ENCODE measurements around the gene CDYL. TPM values are rescaled to one million over a fixed set of nuclear protein-coding genes. Genes with fewer than 3 reads are reported as not detected.

Gene CDYL
- total and polyA plus RNA-seq, 2 donors, result 10.4 to 56.0 TPM

GRCh38 chr6:4814212-4814611 is 38.0 kb downstream of the CDYL start:
- no peak overlapping the region for H3K4me3 ChIP-seq (ENCODE audit: low read length in 2 of 2)
- no peaks in the 10 kb centered on the region for H3K27me3 ChIP-seq (ENCODE audit: control insufficient read depth in 2 of 2, insufficient read depth in 1 of 2, low read length in 1 of 2)
- H3K9me3 ChIP-seq (ENCODE audit: control insufficient read depth in 2 of 2, insufficient read depth in 1 of 2, low read length in 1 of 2), result no peaks in the 10 kb centered on the region
- no peak overlapping the region for H3K27ac ChIP-seq (ENCODE audit: low read depth in 1 of 2, low read length in 1 of 2)
- no peaks in the 10 kb centered on the region for H3K36me3 ChIP-seq (ENCODE audit: control insufficient read depth in 2 of 2, insufficient read depth in 2 of 2, low read length in 1 of 2)
- H3K4me1 ChIP-seq (ENCODE audit: control insufficient read depth in 2 of 2, insufficient read depth in 2 of 2, low read length in 2 of 2), result peaks cover 0 to 3% of the 10 kb centered on the region in 2 donors
- no peak for DNase-seq (ENCODE audit: low read depth in 6 of 9, low spot score in 9 of 9)

DNA sequence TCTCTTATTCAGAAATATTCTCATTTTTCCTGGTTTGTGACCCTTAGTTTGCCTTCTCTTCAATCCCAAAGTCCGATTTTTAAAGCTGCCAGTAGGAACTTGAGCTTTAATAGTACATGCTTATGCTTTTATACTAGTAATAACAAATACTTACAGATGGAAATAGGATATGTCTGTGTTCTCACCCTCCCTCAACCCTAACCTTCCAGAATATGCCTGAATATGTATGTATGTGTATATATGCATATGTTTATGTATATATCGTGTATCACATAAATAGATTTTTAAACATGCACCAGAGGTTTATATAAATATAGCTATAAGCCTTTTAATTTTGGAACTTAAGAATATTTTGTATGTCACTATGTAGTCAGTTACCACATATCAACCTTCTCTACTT is 38.8 kb downstream of the CDYL start:
- no peak for DNase-seq (ENCODE audit: low read depth in 6 of 9, low spot score in 9 of 9)
- H3K9me3 ChIP-seq (ENCODE audit: control insufficient read depth in 2 of 2, insufficient read depth in 1 of 2, low read length in 1 of 2), result no peaks in the 10 kb centered on the region
- no peaks in the 10 kb centered on the region for H3K27me3 ChIP-seq (ENCODE audit: control insufficient read depth in 2 of 2, insufficient read depth in 1 of 2, low read length in 1 of 2)
- H3K4me1 ChIP-seq (ENCODE audit: control insufficient read depth in 2 of 2, insufficient read depth in 2 of 2, low read length in 2 of 2), result peaks cover 0 to 8% of the 10 kb centered on the region in 2 donors
- H3K36me3 ChIP-seq (ENCODE audit: control insufficient read depth in 2 of 2, insufficient read depth in 2 of 2, low read length in 1 of 2), result no peaks in the 10 kb centered on the region
- no peak overlapping the region for H3K27ac ChIP-seq (ENCODE audit: low read depth in 1 of 2, low read length in 1 of 2)
- 92% methylated on average over 2 of the region's 2 CpGs for WGBS
- H3K4me3 ChIP-seq (ENCODE audit: low read length in 2 of 2), result no peak overlapping the region

DNA sequence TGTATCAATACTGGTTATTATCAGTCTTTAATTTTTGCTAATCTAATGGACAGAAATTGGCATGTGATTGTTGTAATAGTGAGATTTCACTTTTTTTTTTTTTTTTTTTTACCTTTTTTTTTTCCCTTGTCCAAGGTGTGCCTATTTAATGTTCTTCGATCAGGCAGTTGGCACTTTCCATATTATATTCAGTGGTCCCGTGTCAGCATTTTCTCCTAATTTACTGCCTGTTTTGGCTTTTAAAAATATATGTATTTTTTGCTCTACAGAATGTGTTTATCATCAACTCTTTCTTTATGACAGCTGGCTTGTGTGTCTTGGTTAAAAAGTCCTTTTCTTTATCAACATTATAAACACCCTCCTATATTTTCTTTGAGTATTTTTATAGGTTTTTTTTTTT is 39.4 kb downstream of the CDYL start:
- Histone ChIP-seq H3K4me1 (ENCODE audit: control insufficient read depth in 2 of 2, insufficient read depth in 2 of 2, low read length in 2 of 2) (peaks cover 0 to 11% of the 10 kb centered on the region in 2 donors), H3K27me3 (ENCODE audit: control insufficient read depth in 2 of 2, insufficient read depth in 1 of 2, low read length in 1 of 2) (no peaks in the 10 kb centered on the region), H3K9me3 (ENCODE audit: control insufficient read depth in 2 of 2, insufficient read depth in 1 of 2, low read length in 1 of 2) (no peaks in the 10 kb centered on the region), H3K27ac (ENCODE audit: low read depth in 1 of 2, low read length in 1 of 2) (no peak overlapping the region), H3K36me3 (ENCODE audit: control insufficient read depth in 2 of 2, insufficient read depth in 2 of 2, low read length in 1 of 2) (no peaks in the 10 kb centered on the region), H3K4me3 (ENCODE audit: low read length in 2 of 2) (no peak overlapping the region)
- 97% methylated on average over 2 of the region's 2 CpGs for WGBS
- DNase-seq (ENCODE audit: low read depth in 6 of 9, low spot score in 9 of 9), result no peak

DNA sequence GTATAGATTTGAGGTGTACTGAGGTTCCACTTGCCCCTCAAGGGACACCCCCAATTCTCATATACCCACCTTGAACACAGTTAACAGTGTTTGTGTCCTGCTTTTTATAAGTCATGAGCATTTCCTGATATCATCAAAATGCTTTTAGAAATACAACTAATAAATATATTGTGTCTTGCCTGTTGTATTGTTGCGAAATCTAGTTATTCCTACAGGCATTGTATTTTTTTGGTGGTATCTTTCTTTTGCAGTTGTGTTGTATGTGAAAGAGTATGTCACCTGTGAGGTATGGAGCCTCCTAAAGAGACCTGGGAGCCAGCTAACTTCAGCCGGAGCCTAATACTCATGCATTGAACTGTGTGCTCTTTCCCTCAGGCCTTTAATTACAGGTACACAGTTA is 40.7 kb downstream of the CDYL start:
- 100% methylated on average over 2 of the region's 2 CpGs for WGBS
- Histone ChIP-seq H3K36me3 (ENCODE audit: control insufficient read depth in 2 of 2, insufficient read depth in 2 of 2, low read length in 1 of 2) (no peaks in the 10 kb centered on the region), H3K4me1 (ENCODE audit: control insufficient read depth in 2 of 2, insufficient read depth in 2 of 2, low read length in 2 of 2) (peaks cover 0 to 8% of the 10 kb centered on the region in 2 donors), H3K9me3 (ENCODE audit: control insufficient read depth in 2 of 2, insufficient read depth in 1 of 2, low read length in 1 of 2) (no peaks in the 10 kb centered on the region), H3K4me3 (ENCODE audit: low read length in 2 of 2) (no peak overlapping the region), H3K27me3 (ENCODE audit: control insufficient read depth in 2 of 2, insufficient read depth in 1 of 2, low read length in 1 of 2) (no peaks in the 10 kb centered on the region), H3K27ac (ENCODE audit: low read depth in 1 of 2, low read length in 1 of 2) (no peak overlapping the region)
- DNase-seq (ENCODE audit: low read depth in 6 of 9, low spot score in 9 of 9), result no peak

- no peak overlapping the region for H3K4me3 ChIP-seq (ENCODE audit: low read length in 2 of 2)
- H3K36me3 ChIP-seq (ENCODE audit: control insufficient read depth in 2 of 2, insufficient read depth in 2 of 2, low read length in 1 of 2), result no peaks in the 10 kb centered on the region
- no peaks in the 10 kb centered on the region for H3K27me3 ChIP-seq (ENCODE audit: control insufficient read depth in 2 of 2, insufficient read depth in 1 of 2, low read length in 1 of 2)
- no peaks in the 10 kb centered on the region for H3K9me3 ChIP-seq (ENCODE audit: control insufficient read depth in 2 of 2, insufficient read depth in 1 of 2, low read length in 1 of 2)
- peaks cover 0 to 8% of the 10 kb centered on the region in 2 donors for H3K4me1 ChIP-seq (ENCODE audit: control insufficient read depth in 2 of 2, insufficient read depth in 2 of 2, low read length in 2 of 2)
- H3K27ac ChIP-seq (ENCODE audit: low read depth in 1 of 2, low read length in 1 of 2), result no peak overlapping the region
- 89% methylated on average over 4 of the region's 4 CpGs for WGBS
- DNase-seq (ENCODE audit: low read depth in 6 of 9, low spot score in 9 of 9), result no peak
Measured at GRCh38 chr6:4817551-4817950, 41.3 kb downstream of the CDYL start.

DNA sequence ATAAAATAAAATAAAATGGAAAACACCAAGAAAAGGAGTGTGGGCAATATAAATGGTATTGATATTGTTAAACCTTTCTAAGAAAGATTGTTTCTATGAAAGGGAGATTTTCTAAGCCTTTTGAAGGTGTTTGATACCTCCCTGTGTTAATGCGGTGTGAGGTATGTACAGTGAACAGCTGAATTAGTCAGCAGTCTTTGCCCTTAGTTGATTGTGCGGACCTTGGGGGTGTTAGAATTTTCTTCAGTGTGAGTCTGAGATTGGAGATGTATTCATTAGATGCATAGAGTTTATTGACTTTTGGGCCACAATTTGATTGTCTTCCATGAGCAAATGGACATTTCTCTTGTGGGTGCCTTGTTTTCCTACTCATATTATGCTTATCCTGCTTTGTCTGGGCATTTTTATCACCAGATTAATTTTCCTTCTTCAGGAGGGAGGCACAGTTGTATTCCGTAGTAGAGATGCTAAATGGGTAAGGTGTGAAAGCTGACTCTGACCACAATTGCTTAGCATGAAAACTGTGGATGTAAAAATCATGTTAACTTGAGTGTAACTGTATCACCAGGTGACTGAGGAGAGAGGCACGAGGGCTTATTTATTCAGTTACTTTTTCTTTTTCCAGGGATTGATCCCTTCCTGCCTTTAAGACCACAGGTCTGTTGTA is 42.2 kb downstream of the CDYL start:
- Histone ChIP-seq H3K27ac (ENCODE audit: low read depth in 1 of 2, low read length in 1 of 2) (no peak overlapping the region), H3K36me3 (ENCODE audit: control insufficient read depth in 2 of 2, insufficient read depth in 2 of 2, low read length in 1 of 2) (no peaks in the 10 kb centered on the region), H3K9me3 (ENCODE audit: control insufficient read depth in 2 of 2, insufficient read depth in 1 of 2, low read length in 1 of 2) (no peaks in the 10 kb centered on the region), H3K4me3 (ENCODE audit: low read length in 2 of 2) (no peak overlapping the region), H3K4me1 (ENCODE audit: control insufficient read depth in 2 of 2, insufficient read depth in 2 of 2, low read length in 2 of 2) (peaks cover 0 to 8% of the 10 kb centered on the region in 2 donors), H3K27me3 (ENCODE audit: control insufficient read depth in 2 of 2, insufficient read depth in 1 of 2, low read length in 1 of 2) (no peaks in the 10 kb centered on the region)
- WGBS, result 97% methylated on average over 4 of the region's 4 CpGs
- no peak for DNase-seq (ENCODE audit: low read depth in 6 of 9, low spot score in 9 of 9)

DNA sequence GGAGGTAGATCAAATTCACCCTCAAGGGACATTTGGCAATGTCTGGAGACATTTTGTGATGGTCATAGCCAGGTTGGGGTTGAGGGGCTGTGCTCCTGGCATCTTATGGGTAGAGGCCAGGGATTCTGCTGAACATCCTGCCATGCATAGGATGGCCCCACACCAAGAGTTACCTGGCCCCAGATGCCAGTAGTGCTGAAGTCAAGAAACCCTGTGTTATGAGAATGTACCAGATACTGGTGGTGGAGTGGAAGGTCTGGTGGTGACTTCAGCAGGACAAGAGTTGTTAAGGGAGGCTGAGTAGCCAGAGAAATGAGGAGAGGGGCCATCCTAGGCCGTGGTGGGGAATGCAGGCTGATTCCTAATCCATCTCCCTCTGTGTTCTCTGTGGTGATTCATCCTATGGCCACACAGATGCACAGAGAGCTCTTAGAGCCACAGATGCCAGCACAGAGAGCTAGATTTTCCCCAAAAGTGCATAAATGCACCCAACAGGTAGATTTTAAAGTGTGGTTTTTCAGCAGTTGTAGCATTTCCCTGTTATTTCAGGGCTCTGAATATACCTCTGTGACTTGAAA is 43.6 kb downstream of the CDYL start:
- H3K4me3 ChIP-seq (ENCODE audit: low read length in 2 of 2), result no peak overlapping the region
- no peaks in the 10 kb centered on the region for H3K27me3 ChIP-seq (ENCODE audit: control insufficient read depth in 2 of 2, insufficient read depth in 1 of 2, low read length in 1 of 2)
- H3K9me3 ChIP-seq (ENCODE audit: control insufficient read depth in 2 of 2, insufficient read depth in 1 of 2, low read length in 1 of 2), result no peaks in the 10 kb centered on the region
- H3K36me3 ChIP-seq (ENCODE audit: control insufficient read depth in 2 of 2, insufficient read depth in 2 of 2, low read length in 1 of 2), result no peaks in the 10 kb centered on the region
- H3K4me1 ChIP-seq (ENCODE audit: control insufficient read depth in 2 of 2, insufficient read depth in 2 of 2, low read length in 2 of 2), result peaks cover 0 to 8% of the 10 kb centered on the region in 2 donors
- WGBS, result 94% methylated on average over 1 of the region's 1 CpG
- H3K27ac ChIP-seq (ENCODE audit: low read depth in 1 of 2, low read length in 1 of 2), result no peak overlapping the region
- DNase-seq (ENCODE audit: low read depth in 6 of 9, low spot score in 9 of 9), result no peak

- H3K4me1 ChIP-seq (ENCODE audit: control insufficient read depth in 2 of 2, insufficient read depth in 2 of 2, low read length in 2 of 2), result peaks cover 0 to 8% of the 10 kb centered on the region in 2 donors
- no peaks in the 10 kb centered on the region for H3K36me3 ChIP-seq (ENCODE audit: control insufficient read depth in 2 of 2, insufficient read depth in 2 of 2, low read length in 1 of 2)
- WGBS, result 94% methylated on average over 5 of the region's 5 CpGs
- no peaks in the 10 kb centered on the region for H3K9me3 ChIP-seq (ENCODE audit: control insufficient read depth in 2 of 2, insufficient read depth in 1 of 2, low read length in 1 of 2)
- no peak for DNase-seq (ENCODE audit: low read depth in 6 of 9, low spot score in 9 of 9)
- no peak overlapping the region for H3K4me3 ChIP-seq (ENCODE audit: low read length in 2 of 2)
- H3K27me3 ChIP-seq (ENCODE audit: control insufficient read depth in 2 of 2, insufficient read depth in 1 of 2, low read length in 1 of 2), result no peaks in the 10 kb centered on the region
- H3K27ac ChIP-seq (ENCODE audit: low read depth in 1 of 2, low read length in 1 of 2), result no peak overlapping the region
Measured at GRCh38 chr6:4820704-4821276, 44.6 kb downstream of the CDYL start.

GRCh38 chr6:4822476-4822875 is 46.3 kb downstream of the CDYL start:
- peaks cover 0 to 2% of the 10 kb centered on the region in 2 donors for H3K9me3 ChIP-seq (ENCODE audit: control insufficient read depth in 2 of 2, insufficient read depth in 1 of 2, low read length in 1 of 2)
- H3K27me3 ChIP-seq (ENCODE audit: control insufficient read depth in 2 of 2, insufficient read depth in 1 of 2, low read length in 1 of 2), result no peaks in the 10 kb centered on the region
- no peak for DNase-seq (ENCODE audit: low read depth in 6 of 9, low spot score in 9 of 9)
- H3K27ac ChIP-seq (ENCODE audit: low read depth in 1 of 2, low read length in 1 of 2), result no peak overlapping the region
- H3K36me3 ChIP-seq (ENCODE audit: control insufficient read depth in 2 of 2, insufficient read depth in 2 of 2, low read length in 1 of 2), result no peaks in the 10 kb centered on the region
- H3K4me3 ChIP-seq (ENCODE audit: low read length in 2 of 2), result no peak overlapping the region
- 96% methylated on average over 1 of the region's 1 CpG for WGBS
- peaks cover 0 to 8% of the 10 kb centered on the region in 2 donors for H3K4me1 ChIP-seq (ENCODE audit: control insufficient read depth in 2 of 2, insufficient read depth in 2 of 2, low read length in 2 of 2)

Measured in thymus (tissue), 11 donors.